Testis (tissue), 2 donors: ENCODE measurements around the gene GCLM.
"Not testable (repeated sequence)": the region's sequence is repeated elsewhere in the genome, so short reads cannot be mapped to it uniquely, and the experiment has no call there.

Source experiments
- CTCF ChIP-seq, 3 experiments: fragments of 450-650 bp in 2 of 3; fragments of 200-600 bp in 1 of 3; sonication (generic) in 1 of 3; IDR thresholded peaks; one replicate each; pipeline ENCODE4 v1.5.1; 2016 to 2019; ENCODE audit warnings: antibody characterized with exemption in 3 of 3, mild to moderate bottlenecking in 2 of 3, moderate library complexity in 1 of 3
- POLR2A ChIP-seq: fragments of 450-650 bp; IDR thresholded peaks from one replicate; pipeline ENCODE4 v1.6.1; 2017; ENCODE audit warnings: antibody characterized with exemption, mild to moderate bottlenecking, moderate library complexity

DNA sequence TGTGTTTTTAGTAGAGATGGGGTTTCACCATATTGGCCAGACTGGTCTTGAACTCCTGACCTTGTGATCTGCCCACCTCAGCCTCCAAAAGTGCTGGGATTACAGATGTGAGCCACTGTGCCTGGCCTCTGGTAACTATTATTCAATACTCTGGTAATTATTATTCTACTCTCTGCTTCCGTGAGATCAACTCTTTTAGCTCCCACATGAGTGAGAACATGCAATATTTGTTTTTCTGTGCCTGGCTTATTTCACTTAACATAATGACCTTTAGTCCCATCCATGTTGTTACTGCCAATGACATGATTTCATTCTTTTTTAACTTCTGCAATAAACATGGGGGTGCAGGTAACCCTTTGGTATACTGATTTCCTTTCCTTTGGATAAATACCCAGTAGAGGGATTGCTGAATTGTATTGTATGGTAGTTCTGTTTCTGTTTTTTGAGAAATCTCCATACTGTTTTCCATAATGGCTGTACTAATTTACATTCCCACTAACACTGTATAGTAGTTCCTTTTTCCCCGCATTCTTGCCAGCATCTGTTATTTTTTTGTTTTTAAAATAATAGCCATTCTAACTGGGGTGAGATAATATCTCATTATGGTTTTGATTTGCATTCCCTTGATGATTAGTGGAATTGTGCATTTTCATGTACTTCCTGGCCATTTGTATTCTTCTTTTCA lies 37.9 kb upstream of the GCLM start:
- TF ChIP-seq POLR2A; CTCF (IDR thresholded peaks at IDR 0.05): not testable (repeated sequence)
